HepG2 (cell line): Measurements from ENCODE around the gene TNC. TPM values are rescaled to one million over a fixed set of nuclear protein-coding genes. Genes with fewer than 3 reads are reported as not detected.

Experiments used
- ATAC-seq: fragments of 200-7000 bp; cut with Tn5 transposase; 3 replicates; pipeline ENCODE4 v1.9.1; 2020; ENCODE audit warnings: mild to moderate bottlenecking, moderate library complexity
- BruUV-seq: library from RNA; stranded (reverse); fragments of 400-500 nt; replicated peaks from 2 replicates; lab custom pipeline; 2021; lab: Mats Ljungman, UMichigan
- CTCF ChIA-PET: fragments of 300-600 bp; formaldehyde crosslinking; extraction: SDS; loops from one replicate; lab custom pipeline; 2021; ENCODE audit warnings: low total read pairs, inconsistent platforms, low intra/inter-chr PET ratio; lab: Yijun Ruan, JAX
- POLR2A ChIA-PET: fragments of 350-600 bp; sonication (Branson Sonifier 250); formaldehyde crosslinking; loops from one replicate; lab custom pipeline; 2020; ENCODE audit warnings: antibody characterized with exemption, inconsistent platforms; lab: Yijun Ruan, JAX
- DNase-seq: peaks from one replicate; pipeline ENCODE4 v3.0.0-alpha.2; 2015; ENCODE audit warnings: low spot score
- FAIRE-seq: peaks from 3 replicates; lab custom pipeline; 2011; peaks lifted over from hg19 to GRCh38; lab: Jason Lieb, UNC
- H2AFZ ChIP-seq: one replicate; pipeline ENCODE4 v1.6.1; 2011; ENCODE audit warnings: low read length, inconsistent platforms
- H3K27ac ChIP-seq: fragments of 300-600 bp; 3 replicates; pipeline ENCODE4 v1.8.0; 2011; ENCODE audit warnings: mixed run types, mild to moderate bottlenecking, mixed read lengths, low read length, inconsistent platforms; ENCODE audit not compliant: insufficient read depth; ENCODE audit errors: extremely low read length
- H3K27me3 ChIP-seq, 2 experiments: fragments of 200-600 bp in 1 of 2; 2 replicates in 1 of 2; 3 replicates in 1 of 2; pipeline versions ENCODE4 v1.6.0 to v1.8.0; 2011; ENCODE audit warnings: low read length in 2 of 2, mild to moderate bottlenecking in 2 of 2, moderate library complexity in 2 of 2, inconsistent platforms in 1 of 2; ENCODE audit not compliant: insufficient read depth in 2 of 2, control insufficient read depth in 1 of 2
- H3K36me3 ChIP-seq, 2 experiments: fragments of 200-600 bp in 1 of 2; replicated peaks in 1 of 2; 2 replicates in 1 of 2; 3 replicates in 1 of 2; pipeline versions ENCODE4 v1.5.1 to v1.8.0; 2011; ENCODE audit warnings: low read length in 2 of 2, inconsistent platforms in 1 of 2; ENCODE audit not compliant: insufficient read depth in 2 of 2, control insufficient read depth in 1 of 2
- H3K4me1 ChIP-seq: 2 replicates; pipeline ENCODE4 v1.5.1; 2012; ENCODE audit warnings: low read length, inconsistent platforms; ENCODE audit not compliant: insufficient read depth
- H3K4me2 ChIP-seq: 2 replicates; pipeline ENCODE4 v1.6.0; 2011; ENCODE audit warnings: low read depth, low read length, inconsistent platforms
- H3K4me3 ChIP-seq, 3 experiments: fragments of 200-600 bp in 1 of 3; sonication (generic), shearing (Covaris generic) in 1 of 3; replicated peaks in 1 of 3; 2 replicates each; pipeline ENCODE4 v1.5.1; 2011 to 2016; ENCODE audit warnings: low read length in 3 of 3, inconsistent platforms in 2 of 3, low read depth in 2 of 3, mild to moderate bottlenecking in 2 of 3, control low read depth in 1 of 3, mixed read lengths in 1 of 3; ENCODE audit not compliant: insufficient read depth in 1 of 3
- H3K79me2 ChIP-seq: one replicate; pipeline ENCODE4 v1.6.1; 2011; ENCODE audit warnings: low read length, inconsistent platforms; ENCODE audit not compliant: insufficient read depth
- H3K9ac ChIP-seq: 2 replicates; pipeline ENCODE4 v1.6.0; 2011; ENCODE audit warnings: mild to moderate bottlenecking, low read depth, low read length, inconsistent platforms; ENCODE audit not compliant: insufficient read depth
- H3K9me3 ChIP-seq: 2 replicates; pipeline ENCODE4 v1.5.1; 2012; ENCODE audit warnings: mild to moderate bottlenecking, low read length
- H4K20me1 ChIP-seq: 2 replicates; pipeline ENCODE4 v1.6.0; 2011; ENCODE audit warnings: inconsistent platforms, mild to moderate bottlenecking, low read length, moderate library complexity; ENCODE audit not compliant: insufficient read depth
- CHD4 ChIP-seq: fragments of 200-600 bp; sonication (generic); IDR thresholded peaks from 2 replicates; pipeline ENCODE4 v1.7.0; 2017; ENCODE audit warnings: mild to moderate bottlenecking, low read length, borderline replicate concordance
- KLF12 ChIP-seq: sonication (generic); formaldehyde crosslinking; IDR thresholded peaks from 2 replicates; pipeline ENCODE4 v1.4.0; 2020; ENCODE audit warnings: missing genetic modification reagents, borderline replicate concordance
- TAF15 ChIP-seq: fragments of 200-400 bp; formaldehyde crosslinking; IDR thresholded peaks from one replicate; pipeline ENCODE4 v1.6.1; 2018; ENCODE audit warnings: mild to moderate bottlenecking, low read depth, low read length; ENCODE audit not compliant: poor library complexity, severe bottlenecking
- TGIF2 ChIP-seq: IDR thresholded peaks from 2 replicates; pipeline ENCODE4 v1.6.1; 2016; ENCODE audit warnings: control low read depth, missing compliant biosample characterization
- ZNF251 ChIP-seq: sonication (generic); formaldehyde crosslinking; IDR thresholded peaks from 2 replicates; pipeline ENCODE4 v1.9.0; 2021; ENCODE audit warnings: mild to moderate bottlenecking, missing genetic modification reagents
- ZNF282 ChIP-seq: fragments of 450-650 bp; IDR thresholded peaks from 2 replicates; pipeline ENCODE4 v1.6.1; 2018; ENCODE audit not compliant: partially characterized antibody
- whole genome bisulfite sequencing: methylation state at CpG from one replicate; pipeline ENCODE4 v1.1.6; 2017; ENCODE audit warnings: low lambda C conversion rate; 5-methylcytosine and 5-hydroxymethylcytosine counted together
- in situ Hi-C: cut with HindIII; loops from 2 replicates; pipeline ENCODE4 v1.10.0; 2017; ENCODE audit warnings: low pct_unique_long_range_greater_than_20kb; ENCODE audit not compliant: extremely low pct_ligation_motif_present
- intact Hi-C: fragments of 100-400 bp; cut with micrococcal nuclease; formaldehyde crosslinking; loops from one replicate; pipeline ENCODE4 v1.10.0; 2022; ENCODE audit not compliant: unreplicated experiment
- polyA plus RNA-seq, 8 experiments: library from polyadenylated mRNA; depleted of rRNA in 3 of 8; stranded (reverse) in 7 of 8; unstranded in 1 of 8; fragments of >200 nt; fragmentation: Illumina TruSeq in 4 of 8; extraction: Trizol in 4 of 8; gene quantifications; 2 replicates each; pipeline versions ENCODE4 v1.2.1 to v1.2.3, GENCODE V29; 2011 to 2016; ENCODE audit warnings: low read depth in 4 of 8, missing spikeins in 1 of 8, mixed read lengths in 1 of 8; ENCODE audit not compliant: insufficient read depth in 1 of 8
- total RNA-seq, 5 experiments: library from RNA; depleted of rRNA; stranded (reverse); fragments of >200 nt; fragmentation: Illumina TruSeq; extraction: Trizol; gene quantifications; 2 replicates each; pipeline ENCODE4 v1.2.3, GENCODE V29; 2016; ENCODE audit warnings: low read depth in 1 of 5
- TF ChIP-seq, protein P1 (sequence below): sonication (generic); formaldehyde crosslinking; IDR thresholded peaks from 2 replicates; pipeline ENCODE4 v1.4.0; 2020; ENCODE audit warnings: mild to moderate bottlenecking, missing genetic modification reagents
- TF ChIP-seq, protein P2 (sequence below), 2 experiments: sonication (generic) in 1 of 2; formaldehyde crosslinking in 1 of 2; IDR thresholded peaks; 2 replicates each; pipeline versions ENCODE4 v1.6.1 to v1.9.0; 2014 to 2022; ENCODE audit warnings: antibody characterized with exemption in 1 of 2, borderline replicate concordance in 1 of 2, inconsistent platforms in 1 of 2, low read depth in 1 of 2, missing genetic modification reagents in 1 of 2

Gene TNC
- total and polyA plus RNA-seq, 2 of the 13 experiments (the other 11 are each of a cell fraction or from before 2014, with no cell fraction given), result not detected

DNA sequence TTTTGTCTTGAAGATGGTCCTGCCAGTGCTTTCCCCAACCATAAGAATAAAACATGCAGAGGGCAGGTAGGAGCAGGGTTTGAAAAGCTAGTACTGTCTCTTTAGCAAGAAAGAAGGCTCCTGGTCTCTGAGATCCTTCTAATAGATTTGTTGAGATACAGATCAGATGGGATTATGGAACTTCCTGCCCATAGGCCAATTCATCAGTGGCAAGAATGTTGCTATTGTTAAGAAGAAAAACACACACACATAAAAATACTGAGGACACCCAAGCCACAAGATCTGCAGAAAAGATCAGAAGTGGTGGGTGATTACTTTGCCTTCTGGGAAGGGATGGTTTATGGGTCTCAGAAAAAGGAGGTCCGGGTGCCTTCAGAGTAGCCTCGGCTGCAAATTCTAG is 59.8 kb downstream of the TNC start:
- POLR2A ChIA-PET, result no interaction called here
- intact Hi-C loops, result no loop called here

DNA sequence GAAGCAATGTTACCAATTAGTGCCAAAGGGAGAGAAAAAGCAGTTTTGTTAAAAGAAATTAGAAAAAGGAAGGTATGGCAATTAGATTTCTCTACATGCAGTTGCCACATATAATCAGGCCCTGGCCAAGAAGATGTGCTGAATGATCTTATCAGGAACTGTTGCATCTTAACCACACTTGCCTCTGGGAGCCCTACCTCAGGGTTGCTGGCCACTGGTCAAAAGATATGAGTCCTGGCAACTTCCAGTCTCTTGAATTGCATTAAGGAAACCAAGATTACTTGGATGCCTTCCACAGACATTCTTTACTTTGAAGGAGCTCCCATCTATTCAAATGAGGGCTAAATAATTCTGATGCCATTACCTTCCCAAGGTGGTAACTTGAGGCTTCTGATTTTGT is 60.4 kb downstream of the TNC start:
- no peak overlapping the region for H3K27ac ChIP-seq
- CTCF ChIA-PET, result no interaction called here

More for the DNA sequence above, 59.8 kb downstream of the TNC start:
- H3K4me1 ChIP-seq, result no peaks in the 10 kb centered on the region
- no peak for DNase-seq
- in situ Hi-C loops, result no loop called here
- BruUV-seq, result no TSS peak
- H3K4me2 ChIP-seq, result no peak overlapping the region
- CTCF ChIA-PET, result no interaction called here
- H3K9me3 ChIP-seq, result no peaks in the 10 kb centered on the region
- no peak for ATAC-seq
- H3K27ac ChIP-seq, result no peak overlapping the region
- no peak for FAIRE-seq
- no peak overlapping the region for H3K4me3 ChIP-seq
- H3K36me3 ChIP-seq, result no peaks in the 10 kb centered on the region
- WGBS, result 0% methylated on average over 2 of the region's 2 CpGs
- H4K20me1 ChIP-seq, result no peaks in the 10 kb centered on the region
- no peaks in the 10 kb centered on the region for H3K79me2 ChIP-seq
- TF ChIP-seq ZNF251 (CRISPR knock-in tag) (no peak), CHD4 (no peak), TGIF2 (no peak)
- H3K27me3 ChIP-seq, result no peaks in the 10 kb centered on the region
- no peak overlapping the region for H3K9ac ChIP-seq
- H2AFZ ChIP-seq, result no peak overlapping the region

More for the DNA sequence above, 60.4 kb downstream of the TNC start:
- Histone ChIP-seq H3K4me1 (no peaks in the 10 kb centered on the region), H4K20me1 (no peaks in the 10 kb centered on the region), H3K36me3 (no peaks in the 10 kb centered on the region), H3K9me3 (no peaks in the 10 kb centered on the region), H3K9ac (no peak overlapping the region), H3K27me3 (no peaks in the 10 kb centered on the region), H3K79me2 (no peaks in the 10 kb centered on the region), H3K4me3 (no peak overlapping the region), H2AFZ (no peak overlapping the region), H3K4me2 (no peak overlapping the region)
- no peak for DNase-seq
- POLR2A ChIA-PET, result no interaction called here
- TF ChIP-seq, protein P1, sequence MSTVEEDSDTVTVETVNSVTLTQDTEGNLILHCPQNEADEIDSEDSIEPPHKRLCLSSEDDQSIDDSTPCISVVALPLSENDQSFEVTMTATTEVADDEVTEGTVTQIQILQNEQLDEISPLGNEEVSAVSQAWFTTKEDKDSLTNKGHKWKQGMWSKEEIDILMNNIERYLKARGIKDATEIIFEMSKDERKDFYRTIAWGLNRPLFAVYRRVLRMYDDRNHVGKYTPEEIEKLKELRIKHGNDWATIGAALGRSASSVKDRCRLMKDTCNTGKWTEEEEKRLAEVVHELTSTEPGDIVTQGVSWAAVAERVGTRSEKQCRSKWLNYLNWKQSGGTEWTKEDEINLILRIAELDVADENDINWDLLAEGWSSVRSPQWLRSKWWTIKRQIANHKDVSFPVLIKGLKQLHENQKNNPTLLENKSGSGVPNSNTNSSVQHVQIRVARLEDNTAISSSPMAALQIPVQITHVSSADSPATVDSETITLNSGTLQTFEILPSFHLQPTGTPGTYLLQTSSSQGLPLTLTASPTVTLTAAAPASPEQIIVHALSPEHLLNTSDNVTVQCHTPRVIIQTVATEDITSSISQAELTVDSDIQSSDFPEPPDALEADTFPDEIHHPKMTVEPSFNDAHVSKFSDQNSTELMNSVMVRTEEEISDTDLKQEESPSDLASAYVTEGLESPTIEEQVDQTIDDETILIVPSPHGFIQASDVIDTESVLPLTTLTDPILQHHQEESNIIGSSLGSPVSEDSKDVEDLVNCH (CRISPR knock-in tag), result no peak
- TF ChIP-seq TAF15, result no peak
- TF ChIP-seq, protein P2, sequence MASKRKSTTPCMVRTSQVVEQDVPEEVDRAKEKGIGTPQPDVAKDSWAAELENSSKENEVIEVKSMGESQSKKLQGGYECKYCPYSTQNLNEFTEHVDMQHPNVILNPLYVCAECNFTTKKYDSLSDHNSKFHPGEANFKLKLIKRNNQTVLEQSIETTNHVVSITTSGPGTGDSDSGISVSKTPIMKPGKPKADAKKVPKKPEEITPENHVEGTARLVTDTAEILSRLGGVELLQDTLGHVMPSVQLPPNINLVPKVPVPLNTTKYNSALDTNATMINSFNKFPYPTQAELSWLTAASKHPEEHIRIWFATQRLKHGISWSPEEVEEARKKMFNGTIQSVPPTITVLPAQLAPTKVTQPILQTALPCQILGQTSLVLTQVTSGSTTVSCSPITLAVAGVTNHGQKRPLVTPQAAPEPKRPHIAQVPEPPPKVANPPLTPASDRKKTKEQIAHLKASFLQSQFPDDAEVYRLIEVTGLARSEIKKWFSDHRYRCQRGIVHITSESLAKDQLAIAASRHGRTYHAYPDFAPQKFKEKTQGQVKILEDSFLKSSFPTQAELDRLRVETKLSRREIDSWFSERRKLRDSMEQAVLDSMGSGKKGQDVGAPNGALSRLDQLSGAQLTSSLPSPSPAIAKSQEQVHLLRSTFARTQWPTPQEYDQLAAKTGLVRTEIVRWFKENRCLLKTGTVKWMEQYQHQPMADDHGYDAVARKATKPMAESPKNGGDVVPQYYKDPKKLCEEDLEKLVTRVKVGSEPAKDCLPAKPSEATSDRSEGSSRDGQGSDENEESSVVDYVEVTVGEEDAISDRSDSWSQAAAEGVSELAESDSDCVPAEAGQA (IDR thresholded peaks at IDR 0.05; ENCODE audit: low read depth), result no peak
- TF ChIP-seq, protein P2 (CRISPR knock-in tag; IDR thresholded peaks at IDR 0.05; ENCODE audit: borderline replicate concordance), result no peak
- TF ChIP-seq ZNF282, result no peak
- no peak for TF ChIP-seq KLF12
- intact Hi-C loops, result no loop called here
- no peak for ATAC-seq
- no peak for FAIRE-seq
- BruUV-seq, result no TSS peak
- in situ Hi-C loops, result no loop called here
